HG02938 (cell line): ENCODE measurements around the gene TIMM44.
"Not testable (repeated sequence)": the region's sequence is repeated elsewhere in the genome, so short reads cannot be mapped to it uniquely, and the experiment has no call there.

ENCODE experiments used
- ATAC-seq: cut with Tn5 transposase; IDR thresholded peaks from one replicate; pipeline ENCODE4 v1.9.1; 2021; ENCODE audit warnings: mild to moderate bottlenecking, moderate library complexity; ENCODE audit not compliant: unreplicated experiment

TIMM44 gene

DNA sequence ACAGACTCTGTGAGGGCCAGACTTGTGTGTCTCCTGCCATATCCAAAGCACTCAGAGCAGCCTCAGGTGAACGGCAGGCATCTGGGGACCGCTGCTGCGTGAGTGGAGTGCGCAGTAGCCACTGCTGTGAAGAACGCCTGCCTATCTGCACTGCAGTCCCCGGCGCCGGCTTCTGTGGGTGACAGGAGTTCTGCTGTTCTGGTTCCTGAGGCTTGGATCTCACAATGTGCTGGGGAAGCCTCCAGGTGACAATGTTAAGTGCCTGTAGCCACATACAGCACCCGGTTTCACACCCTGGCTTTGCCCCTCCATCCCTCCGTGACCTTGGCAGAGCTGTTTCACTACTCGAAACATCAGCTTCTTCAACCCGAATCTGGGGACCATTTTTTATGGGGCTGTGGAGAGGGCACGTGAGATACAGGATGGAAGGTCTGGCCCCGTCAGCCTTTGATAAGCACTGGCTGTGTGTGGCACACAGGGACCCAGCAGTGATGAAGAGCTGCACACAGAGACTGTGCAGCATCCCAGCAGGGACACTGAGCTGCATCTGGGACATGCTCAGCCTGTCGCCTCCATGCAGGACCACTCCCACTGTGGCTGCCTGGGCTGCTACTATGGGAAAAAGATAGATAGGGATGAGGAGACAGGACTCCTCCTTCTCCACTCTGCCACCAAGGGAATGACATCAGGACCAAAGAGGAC, 33.7 kb upstream of the TIMM44 start:
- no peak for ATAC-seq

DNA sequence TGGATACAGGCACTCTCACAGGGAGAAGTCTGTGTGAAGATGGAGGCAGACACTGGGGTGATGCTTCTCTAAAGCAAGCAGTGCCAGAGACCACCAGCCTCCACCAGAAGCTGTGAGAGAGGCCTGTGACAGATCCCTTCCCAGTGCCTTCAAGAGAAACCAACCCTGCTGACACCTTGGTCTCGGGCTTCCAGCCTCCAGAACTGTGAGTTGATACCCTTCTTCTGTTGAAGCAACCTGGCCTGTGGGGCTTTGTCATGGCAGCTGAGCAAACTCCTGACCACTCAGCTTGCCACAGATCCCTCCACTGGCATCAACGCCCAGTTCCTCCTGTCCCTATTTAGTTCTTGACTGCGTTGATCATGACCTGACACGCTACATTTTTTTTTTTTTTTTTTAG, 33.0 kb upstream of the TIMM44 start:
- ATAC-seq = no peak

DNA sequence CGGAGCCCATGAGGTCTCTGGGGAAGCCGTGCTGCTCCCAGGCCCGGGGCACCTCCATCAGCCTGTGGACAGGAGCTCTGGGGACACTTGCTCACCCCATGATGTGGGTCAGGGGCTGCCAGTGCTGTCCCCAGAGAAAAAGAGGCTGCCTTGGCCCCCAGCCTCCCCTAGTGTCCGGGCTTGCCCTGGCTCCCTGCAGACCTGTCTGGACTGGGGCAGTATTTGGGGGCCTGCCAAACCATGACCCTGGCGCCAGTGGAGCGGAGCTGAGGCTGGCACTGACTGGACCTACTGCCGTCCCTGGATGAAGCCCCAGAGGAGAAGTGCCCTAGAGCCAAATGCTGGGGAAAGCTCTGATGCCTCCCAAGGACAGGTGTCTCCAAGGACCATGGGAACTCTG, 31.6 kb upstream of the TIMM44 start:
- ATAC-seq = no peak

DNA sequence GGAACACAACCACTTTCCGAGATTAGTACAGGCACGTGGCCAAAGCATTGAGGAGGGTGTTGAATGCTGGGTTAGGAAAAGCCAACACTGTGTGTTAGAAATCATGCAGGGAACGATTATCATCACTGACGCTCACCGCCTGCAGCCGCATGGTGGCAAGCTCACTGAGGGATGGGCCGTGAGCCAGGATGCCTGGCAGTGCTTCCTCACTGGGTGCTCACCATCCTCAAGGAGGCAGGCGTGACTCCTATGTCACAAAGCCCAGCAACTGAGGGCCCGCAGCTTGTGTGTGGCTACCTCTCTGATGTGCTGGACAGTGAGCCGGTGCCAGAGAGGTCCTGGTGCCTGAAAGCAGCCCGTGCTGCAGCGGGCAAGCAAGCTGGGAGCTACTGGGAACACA, 30.4 kb upstream of the TIMM44 start:
- no peak for ATAC-seq

DNA sequence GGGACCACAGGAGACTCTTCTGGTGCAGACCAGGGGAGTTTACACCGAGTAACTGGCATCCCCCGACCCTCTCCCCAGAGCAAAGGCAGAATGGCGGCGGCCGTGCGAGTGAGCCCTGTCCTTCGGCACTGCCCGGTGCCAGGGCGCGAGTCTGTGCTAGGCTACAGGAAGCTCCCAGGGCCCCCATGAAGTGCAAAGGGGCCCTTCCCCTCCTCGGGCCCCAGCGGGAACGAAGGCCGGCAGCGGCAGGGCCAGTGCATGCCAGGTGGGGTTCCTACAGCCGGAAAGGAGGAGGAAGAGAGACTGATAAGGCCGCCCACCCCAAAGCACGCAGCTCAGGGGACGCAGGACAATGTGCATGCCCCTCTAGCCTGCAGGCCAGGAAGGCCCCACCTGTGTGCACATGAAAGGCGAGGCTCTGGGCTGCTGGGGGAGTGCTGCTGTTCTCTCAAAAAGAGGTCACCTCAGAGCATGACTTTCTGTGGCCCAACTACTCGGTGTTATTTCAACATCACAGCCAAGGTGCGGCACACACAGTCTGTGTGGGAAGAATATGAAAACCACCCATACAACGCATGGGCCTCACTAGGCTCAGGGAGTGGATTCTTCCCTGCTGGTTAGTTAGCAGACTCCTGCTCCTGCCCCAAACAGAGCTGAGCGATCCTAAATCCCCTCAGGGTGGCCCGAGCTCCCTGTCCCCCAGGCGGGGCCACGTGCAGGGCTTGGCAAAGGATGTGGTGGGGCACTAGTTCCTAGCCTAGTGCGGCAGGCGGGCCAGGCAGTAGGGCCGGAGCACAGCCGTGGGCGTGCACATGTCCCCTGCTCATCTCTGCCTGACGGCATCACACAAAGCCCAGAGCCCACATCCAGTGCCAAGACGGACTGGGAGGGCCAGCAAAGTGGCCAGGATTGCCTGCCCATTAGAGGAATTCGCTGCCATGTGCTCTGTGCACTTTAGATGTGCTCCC, 28.4 kb upstream of the TIMM44 start:
- no peak for ATAC-seq

DNA sequence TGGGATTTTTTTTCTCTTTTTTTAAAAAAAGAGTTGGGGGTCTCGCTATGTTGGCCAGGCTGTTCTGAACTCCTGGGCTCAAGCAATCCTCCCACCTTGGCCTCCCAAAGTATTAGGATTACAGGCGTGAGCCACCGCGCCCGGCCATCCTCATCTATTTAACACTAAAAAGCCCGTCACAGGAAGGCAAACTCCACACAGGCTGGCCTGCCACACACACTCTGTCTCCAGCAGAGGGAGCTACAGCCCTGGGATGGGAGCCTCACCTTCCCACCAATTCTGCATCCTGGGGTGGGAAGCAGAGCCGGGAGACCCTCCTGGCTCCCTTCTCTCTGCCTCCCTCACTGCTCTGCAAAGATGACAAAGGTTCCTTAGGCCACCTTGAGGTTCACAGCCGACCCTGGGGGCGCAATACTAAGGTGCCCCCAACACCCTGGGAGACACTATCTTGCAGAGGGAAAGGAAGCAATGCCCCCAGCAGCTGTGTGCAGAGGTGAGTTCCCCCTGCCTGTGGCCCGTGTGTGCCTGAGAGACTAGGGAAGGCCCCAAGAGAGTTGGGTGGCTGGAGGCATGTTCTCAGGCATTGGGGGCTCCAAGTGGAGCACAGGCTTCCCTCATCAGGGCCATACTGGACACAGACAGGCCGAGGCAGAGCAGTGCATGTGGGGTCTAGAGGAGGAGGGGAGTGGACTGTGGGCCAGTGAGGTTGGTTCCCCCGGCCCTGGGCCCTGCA, 27.4 kb upstream of the TIMM44 start:
- no peak for ATAC-seq

DNA sequence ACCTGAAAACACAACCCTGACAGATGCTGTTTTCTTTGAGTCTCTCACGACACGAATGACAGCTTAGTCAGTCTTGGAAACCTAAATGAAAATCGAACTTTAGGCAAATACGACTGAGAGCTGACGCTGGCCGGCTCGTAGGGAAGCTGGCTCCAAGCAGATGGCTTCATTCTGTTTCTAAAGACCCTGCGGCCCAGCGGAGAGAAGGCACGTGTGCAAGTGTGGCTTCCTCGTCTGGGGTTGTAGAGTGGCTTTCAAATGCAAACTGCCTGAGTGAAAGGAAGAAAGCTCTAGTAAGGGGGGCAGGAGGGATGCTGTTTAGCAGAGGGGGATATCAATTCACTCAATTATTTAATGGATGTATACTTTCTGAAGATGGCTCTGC, 26.1 kb upstream of the TIMM44 start:
- no peak for ATAC-seq

DNA sequence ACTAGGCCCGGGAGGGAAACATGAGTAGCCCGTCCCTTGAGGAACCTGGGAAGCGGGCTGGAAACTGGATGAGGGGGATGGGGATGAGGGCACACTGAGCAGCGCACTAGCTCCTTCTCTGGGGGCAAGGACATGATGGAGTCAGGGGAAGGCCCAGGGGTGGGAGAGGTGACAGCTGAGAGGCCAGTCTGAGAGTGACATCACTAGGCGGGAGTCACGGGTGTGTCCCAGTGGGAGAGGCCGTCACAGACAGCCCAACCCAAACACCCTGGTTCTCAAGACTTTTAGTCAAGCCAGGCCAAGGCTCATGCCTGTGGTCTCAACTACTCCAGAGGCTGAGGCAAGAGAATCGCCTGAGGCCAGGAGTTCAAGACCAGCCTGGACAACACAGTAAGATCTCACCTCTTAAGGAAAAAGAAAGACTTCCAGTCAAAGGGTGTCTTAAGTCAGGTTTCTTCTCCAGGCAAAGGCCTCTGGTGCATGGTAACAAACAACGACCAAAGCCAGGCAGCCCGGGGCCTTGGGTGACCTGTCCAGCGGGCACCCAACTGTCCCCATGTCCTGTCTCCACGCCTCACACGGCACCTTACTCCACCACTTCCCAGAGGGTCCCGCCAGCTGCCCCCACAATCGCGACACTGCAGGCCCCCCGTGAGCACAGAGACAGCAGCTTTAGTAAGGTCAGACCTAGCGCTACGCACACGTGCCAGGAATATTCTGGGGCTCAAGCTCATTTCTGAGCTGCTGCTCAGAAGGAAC, 25.5 kb upstream of the TIMM44 start:
- no peak for ATAC-seq

DNA sequence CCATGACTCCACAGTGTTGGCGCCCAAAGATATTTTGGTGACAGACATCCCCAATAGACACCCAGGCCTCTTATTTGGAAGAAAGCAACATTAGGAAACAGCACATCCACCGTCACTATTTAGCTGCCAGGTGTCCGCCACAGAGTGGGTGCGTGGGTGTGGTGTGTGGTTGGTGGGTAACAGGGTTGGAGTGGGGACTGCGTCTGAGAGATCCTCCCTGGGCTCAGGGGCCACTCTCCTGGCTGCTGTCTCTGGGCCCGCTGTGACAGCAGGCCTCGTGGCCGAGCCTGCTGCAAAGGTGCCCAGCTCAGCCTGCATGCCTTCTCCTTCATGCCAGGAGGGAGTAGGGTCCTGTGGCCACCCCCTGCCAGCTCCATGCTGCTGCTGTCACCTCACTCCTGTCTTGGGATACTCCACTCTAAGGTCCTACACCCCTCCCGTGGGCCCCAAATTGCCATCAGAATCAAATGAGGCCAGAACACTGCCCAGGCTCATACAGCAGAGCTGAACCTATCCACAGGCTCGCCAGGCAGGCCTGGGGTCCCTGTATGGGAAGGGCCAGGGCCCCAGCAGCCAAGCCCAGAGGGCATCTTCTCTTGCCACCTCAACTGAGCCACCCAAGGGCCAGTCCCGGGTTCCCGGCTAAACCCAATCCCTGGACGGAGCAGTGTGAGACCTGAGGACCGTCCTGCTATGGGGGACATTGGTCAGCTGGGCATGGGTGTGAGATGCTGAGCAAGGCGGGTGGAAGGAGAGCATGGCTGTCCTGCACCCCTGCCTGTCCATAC, 24.7 kb upstream of the TIMM44 start:
- no peak for ATAC-seq

DNA sequence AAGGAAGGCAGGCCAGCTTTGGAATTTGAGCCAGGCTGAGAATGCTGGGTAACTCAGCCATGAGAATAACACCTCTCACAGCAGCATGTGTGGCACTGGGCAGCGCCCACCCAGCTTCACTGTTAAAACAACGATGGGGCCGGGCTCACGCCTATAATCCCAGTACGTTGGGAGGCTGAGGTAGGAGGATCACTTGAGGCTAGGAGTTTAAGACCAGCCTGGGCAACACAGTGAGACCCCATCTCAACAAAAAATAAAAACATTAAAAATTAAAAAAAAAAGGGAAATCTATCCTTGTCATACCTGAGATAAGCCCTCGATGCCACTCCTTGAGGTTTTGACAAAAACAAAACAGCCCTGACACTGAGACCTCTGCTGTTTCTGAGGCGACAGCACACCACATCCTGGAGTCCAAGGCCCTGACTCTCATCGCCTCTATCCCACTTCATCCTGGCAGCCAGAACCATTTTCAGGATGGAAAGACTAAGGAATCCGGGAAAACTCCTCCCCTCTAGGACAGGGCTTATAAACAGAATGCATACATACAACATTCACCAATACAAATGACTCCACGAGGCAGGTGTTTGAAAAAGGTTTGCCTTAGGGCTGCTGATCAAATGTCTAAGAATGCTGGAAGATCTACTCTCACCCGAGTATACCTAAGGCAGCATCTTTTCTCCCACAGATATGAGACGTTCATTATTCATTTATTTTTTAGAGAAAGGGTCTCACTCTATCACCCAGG, 22.6 kb upstream of the TIMM44 start:
- ATAC-seq = no peak

DNA sequence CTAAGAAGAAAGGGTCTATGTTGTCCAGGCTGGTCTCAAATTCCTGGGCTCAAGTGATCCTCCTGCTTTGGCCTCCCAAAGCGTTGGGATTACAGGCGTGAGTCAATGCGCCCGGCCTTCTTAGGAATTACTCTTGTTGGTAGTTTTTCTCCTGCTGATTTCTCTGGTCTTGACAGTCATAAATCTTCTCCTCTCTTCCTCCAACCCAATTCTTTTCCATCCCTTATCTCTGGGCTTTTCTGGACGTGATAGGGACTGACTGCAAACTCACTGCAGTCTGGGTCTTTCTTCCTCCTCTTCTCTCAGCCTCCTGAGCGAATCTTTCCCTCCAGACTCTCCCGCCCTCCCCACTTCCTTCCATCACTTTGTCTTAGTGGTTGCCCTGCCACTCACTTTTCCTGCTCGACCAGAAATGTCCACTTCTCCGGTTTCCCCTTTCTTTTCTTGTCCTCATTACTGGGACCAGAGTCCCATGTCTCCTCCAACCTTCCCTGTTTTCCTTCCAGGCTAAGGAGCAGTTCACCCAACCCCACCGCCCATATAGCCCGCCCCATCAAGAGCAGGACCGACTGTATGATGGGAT, 21.9 kb upstream of the TIMM44 start:
- no peak for ATAC-seq

DNA sequence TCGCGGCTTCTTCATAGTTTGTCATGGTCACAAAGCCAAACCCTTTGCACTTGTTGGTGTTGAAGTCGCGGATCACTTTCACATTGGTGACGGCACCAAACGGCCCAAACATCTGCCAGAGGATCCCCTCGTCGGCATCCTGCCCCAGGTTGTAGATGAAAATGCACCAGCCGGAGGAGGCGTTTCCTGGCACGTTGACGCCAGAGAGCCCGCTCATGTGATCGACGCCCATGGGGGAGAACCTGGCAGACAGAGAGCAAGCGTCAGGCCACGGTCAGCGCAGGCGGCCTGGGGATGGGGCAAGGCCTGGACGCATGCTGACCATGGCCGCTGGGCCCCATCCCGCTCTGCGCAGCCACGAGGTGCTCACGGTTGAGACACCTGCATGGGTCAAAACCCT, 20.1 kb upstream of the TIMM44 start:
- no peak for ATAC-seq

DNA sequence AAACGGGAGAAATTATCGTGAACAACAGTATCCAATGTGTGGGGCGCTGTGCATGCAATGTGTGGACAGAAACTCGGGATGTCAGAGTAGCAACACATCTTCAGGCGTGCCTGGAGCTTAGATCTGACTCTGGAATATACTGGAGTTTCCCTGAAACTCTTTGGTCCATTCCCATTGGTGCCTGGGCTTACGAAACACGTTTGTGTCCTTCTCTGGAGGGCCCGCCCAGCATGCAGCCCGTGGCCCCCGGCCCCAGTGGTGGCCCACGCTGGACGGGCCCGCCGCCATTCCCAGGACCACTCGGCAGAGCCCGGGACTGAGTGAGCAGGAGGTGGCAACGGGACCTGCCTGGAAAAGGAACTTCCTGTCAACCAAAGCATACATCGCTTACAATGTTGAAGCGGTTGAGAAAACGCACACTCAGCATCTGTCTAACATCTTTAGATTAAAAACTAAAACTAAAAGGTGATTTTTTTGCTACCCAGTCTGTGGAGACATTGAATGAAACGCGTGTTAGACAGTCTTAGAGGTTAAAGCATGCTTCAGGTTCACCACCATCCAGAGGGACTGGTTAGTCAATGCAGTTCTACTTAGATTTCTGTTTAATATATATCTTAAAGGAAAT, 19.3 kb upstream of the TIMM44 start:
- ATAC-seq = no peak

DNA sequence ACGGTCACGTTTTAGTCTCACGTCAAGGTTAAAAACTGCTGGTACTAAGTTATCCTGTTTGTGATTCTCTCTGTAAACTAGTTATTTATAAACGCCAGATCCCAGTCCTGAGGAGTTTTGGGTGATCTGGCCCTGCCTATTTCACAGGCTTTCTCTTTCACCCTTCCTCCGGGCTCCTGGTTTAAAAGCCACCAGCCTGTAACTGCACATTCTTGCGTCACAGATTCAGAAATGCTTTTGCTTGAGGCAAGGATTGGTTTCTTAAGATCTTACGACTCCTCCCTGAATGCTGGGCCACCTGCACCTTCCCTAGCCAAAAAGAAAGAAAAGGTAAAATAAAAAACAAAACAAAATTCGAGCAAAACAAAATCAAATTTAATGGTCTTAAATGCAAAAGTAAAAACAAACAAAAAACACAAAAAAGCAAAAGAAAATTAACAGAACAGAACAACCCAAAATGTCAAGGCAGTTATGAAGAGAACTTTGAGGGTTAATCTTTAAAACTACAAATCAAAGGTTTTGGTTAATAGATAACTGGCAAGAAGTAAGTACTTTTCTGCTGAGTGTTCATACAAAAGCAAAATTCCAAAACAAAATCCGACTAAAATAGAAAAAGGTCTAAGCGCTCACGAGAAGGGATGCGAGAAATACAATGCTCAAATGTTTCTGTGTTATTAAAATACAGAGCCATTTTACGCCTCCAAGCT, 18.6 kb upstream of the TIMM44 start:
- ATAC-seq = no peak

DNA sequence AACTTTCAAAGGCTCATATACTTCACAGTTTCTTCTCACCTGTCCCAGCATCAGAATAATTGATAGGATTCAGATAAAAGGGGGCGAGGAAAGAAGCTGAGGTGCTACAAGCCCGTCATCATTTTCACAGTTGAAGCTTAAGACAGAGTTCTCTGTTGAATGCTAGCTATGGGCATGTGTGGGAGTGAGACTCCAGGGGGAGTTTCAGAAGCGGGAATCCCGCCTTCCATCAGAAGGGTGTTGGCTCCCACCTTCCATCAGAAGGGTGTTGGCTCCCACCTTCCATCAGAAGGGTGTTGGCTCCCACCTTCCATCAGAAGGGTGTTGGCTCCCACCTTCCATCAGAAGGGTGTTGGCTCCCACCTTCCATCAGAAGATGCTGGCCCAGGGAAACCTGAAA, 17.6 kb upstream of the TIMM44 start:
- not testable (repeated sequence) for ATAC-seq

DNA sequence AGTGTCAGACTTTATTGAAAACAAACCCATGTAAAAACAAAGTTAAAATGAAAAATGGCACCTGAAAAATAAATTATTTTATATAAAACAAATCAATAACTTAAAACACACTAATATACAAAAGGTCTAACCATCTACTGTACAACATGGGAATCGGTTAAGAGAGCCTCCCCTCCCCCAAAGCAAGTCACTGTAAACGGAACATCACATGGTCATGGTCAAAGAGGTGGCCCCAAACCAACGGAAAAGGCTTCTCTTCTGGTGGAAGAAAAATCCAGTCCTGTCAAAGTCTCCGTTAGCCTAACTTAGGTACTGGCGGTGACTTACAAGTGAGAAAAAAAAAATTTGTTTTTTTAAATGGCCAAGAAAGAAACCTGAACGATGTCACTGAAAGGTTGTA, 15.7 kb upstream of the TIMM44 start:
- no peak for ATAC-seq

DNA sequence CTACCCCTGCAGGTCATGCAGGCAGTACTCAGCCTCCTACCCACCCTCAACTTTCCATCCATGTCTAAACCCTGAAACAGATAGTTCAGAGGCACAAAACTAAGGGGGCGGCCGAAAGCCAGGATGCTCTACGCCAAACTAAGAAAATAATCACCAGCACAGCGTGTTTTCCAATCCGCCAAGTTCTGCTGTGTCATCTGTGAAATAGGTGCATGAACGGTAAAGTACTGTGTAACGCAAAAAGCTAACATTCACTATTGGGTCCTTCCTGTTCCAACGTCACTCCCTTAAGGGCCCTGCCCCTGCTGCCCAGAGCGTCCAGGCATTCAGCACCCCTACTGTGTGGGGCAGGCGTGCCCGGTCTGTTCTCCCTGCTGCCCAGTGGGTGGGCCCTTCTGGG, 12.2 kb upstream of the TIMM44 start:
- ATAC-seq = no peak

DNA sequence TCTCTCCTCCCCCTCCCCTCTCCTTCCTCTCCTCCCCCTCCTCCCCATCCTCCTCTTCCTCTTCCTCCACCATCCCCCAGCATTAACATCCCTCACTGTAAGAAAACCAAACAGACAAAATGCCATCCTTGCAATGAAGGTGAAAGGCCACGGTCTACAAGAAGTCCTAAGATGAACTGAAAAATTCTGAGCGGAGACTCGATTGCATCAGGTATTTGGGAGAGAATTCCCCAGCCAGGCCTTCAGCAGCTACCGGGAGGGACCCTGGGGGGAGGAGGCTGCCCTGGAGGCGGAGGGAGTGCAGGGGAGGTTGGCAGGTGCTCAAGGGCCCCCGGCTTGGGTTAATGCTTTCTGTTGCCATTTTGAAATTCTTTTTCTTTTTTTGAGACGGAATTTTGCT, 10.1 kb upstream of the TIMM44 start:
- no peak for ATAC-seq
